ENCODE measurements around the gene HIVEP1.

DNA sequence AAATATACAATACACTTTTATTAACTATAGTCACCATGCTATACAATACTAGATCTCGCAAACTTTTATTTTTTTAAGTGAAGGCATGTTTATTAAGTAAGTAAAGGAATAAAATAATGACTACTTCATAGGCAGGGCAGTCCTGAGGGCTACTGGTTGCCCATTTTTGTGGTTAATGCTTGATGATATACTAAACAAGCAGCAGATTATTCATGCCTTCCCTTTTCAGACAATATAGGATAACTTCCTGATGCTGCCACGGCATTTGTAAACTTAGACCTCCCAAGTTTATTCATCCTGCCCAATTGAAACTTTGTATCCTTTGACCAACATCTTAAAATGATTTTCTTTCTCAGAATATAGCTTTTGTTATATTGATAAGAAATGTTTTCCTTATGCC lies 24.7 kb upstream of the HIVEP1 start:
- TF ChIP-seq, protein P1, sequence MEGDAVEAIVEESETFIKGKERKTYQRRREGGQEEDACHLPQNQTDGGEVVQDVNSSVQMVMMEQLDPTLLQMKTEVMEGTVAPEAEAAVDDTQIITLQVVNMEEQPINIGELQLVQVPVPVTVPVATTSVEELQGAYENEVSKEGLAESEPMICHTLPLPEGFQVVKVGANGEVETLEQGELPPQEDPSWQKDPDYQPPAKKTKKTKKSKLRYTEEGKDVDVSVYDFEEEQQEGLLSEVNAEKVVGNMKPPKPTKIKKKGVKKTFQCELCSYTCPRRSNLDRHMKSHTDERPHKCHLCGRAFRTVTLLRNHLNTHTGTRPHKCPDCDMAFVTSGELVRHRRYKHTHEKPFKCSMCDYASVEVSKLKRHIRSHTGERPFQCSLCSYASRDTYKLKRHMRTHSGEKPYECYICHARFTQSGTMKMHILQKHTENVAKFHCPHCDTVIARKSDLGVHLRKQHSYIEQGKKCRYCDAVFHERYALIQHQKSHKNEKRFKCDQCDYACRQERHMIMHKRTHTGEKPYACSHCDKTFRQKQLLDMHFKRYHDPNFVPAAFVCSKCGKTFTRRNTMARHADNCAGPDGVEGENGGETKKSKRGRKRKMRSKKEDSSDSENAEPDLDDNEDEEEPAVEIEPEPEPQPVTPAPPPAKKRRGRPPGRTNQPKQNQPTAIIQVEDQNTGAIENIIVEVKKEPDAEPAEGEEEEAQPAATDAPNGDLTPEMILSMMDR (conservative IDR thresholded peaks at IDR 0.05), result no peak
- TF ChIP-seq EZH2 (IDR thresholded peaks at IDR 0.05; ENCODE audit: low read depth), result no peak

All from PC-9 (cell line).